ENCODE measurements around the gene DDX24. TPM values are rescaled to one million over a fixed set of nuclear protein-coding genes. Genes with fewer than 3 reads are reported as not detected.

DDX24 gene
- polyA plus RNA-seq, 1 donor (not counting 4 experiments of a cell fraction or from before 2014, with no cell fraction given), result 171 TPM

DNA sequence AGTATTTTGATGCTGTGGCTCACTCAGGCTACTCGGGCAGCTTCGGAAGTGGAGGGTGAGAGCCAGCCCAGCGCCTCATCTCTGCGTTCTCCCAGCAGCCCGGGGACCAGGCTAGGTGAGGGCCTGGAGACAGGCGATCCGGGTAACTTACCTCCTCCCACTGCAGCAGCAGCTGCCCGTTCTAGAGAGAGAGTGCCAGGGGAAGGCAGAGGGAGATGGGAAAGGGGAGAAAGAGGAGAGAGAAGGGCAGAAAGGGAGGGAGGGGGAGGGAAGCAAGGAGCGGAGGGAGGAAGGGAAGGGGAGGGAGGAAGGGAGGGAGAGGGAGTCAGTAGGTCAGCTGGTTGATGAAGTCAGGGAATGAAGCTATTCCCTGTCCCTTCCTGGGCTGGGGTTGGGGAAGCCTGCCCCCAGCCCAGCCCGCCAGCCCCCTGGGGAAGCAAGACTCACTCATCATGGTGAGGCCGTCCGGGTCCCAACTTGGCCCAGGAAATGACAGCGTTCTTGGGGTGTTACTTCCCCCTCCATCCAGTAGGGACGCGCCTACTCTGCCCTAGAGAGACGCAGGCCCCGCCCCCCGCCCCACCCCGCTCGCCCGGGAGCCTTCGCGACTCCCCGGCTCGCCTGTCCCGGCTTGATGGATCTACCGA lies 48.2 kb upstream of the DDX24 start, which contains the start of gene IFI27L2:
TSS of gene IFI27L2 (minus strand) at position 494 of the 647 bp plus-strand sequence. CDS start at position 454, 40 bp downstream.
- peaks cover 0 to 12% of the 10 kb centered on the region in 2 experiments for H3K36me3 ChIP-seq (ENCODE audit: control insufficient read depth in 2 of 2, extremely low read depth in 1 of 2, insufficient read depth in 2 of 2, low read length in 2 of 2)
- H3K4me1 ChIP-seq (ENCODE audit: control insufficient read depth, extremely low read depth, insufficient read depth, low read length), result peaks cover 16% of the 10 kb centered on the region
- DNase-seq (ENCODE audit: low read depth, low spot score) (no peak), FAIRE-seq (peak; percentile 36)
- H3K79me2 ChIP-seq (ENCODE audit: control insufficient read depth, insufficient read depth, low read length), result no peaks in the 10 kb centered on the region
- no peaks in the 10 kb centered on the region for H3K27me3 ChIP-seq (ENCODE audit: control insufficient read depth, extremely low read depth, insufficient read depth, low read length)
- peak within 1 kb of the TSS; percentile 75 for H3K9ac ChIP-seq (ENCODE audit: control insufficient read depth, extremely low read depth, insufficient read depth, low read length)
- H3K4me2 ChIP-seq (ENCODE audit: control insufficient read depth, extremely low read depth, insufficient read depth, low read depth, low read length), result peak within 1 kb of the TSS; percentile 98
- peak within 1 kb of the TSS; percentile 89 for H2AFZ ChIP-seq (ENCODE audit: control insufficient read depth, low read length)
- no peaks in the 10 kb centered on the region for H3K9me1 ChIP-seq (ENCODE audit: control insufficient read depth, extremely low read depth, insufficient read depth, low read length)
- H4K20me1 ChIP-seq (ENCODE audit: control insufficient read depth, extremely low read depth, insufficient read depth, low read length), result no peaks in the 10 kb centered on the region
- H3K4me3 ChIP-seq (ENCODE audit: control insufficient read depth in 2 of 3, extremely low read depth in 1 of 3, insufficient read depth in 2 of 3, low read depth in 1 of 3, low read length in 3 of 3), result peak within 1 kb of the TSS; percentile 74 to 86 (median 85)
- dilution Hi-C loops (cut with MboI; ENCODE audit: extremely low pct_ligation_motif_present, low sequenced_read_pairs), result no loop called here
- peak within 1 kb of the TSS; percentile 22 for H3K27ac ChIP-seq (ENCODE audit: control insufficient read depth, insufficient read depth, low read length)
- no peak for TF ChIP-seq EZH2 (IDR thresholded peaks at IDR 0.05; ENCODE audit: low read length)
- TF ChIP-seq, protein P1, sequence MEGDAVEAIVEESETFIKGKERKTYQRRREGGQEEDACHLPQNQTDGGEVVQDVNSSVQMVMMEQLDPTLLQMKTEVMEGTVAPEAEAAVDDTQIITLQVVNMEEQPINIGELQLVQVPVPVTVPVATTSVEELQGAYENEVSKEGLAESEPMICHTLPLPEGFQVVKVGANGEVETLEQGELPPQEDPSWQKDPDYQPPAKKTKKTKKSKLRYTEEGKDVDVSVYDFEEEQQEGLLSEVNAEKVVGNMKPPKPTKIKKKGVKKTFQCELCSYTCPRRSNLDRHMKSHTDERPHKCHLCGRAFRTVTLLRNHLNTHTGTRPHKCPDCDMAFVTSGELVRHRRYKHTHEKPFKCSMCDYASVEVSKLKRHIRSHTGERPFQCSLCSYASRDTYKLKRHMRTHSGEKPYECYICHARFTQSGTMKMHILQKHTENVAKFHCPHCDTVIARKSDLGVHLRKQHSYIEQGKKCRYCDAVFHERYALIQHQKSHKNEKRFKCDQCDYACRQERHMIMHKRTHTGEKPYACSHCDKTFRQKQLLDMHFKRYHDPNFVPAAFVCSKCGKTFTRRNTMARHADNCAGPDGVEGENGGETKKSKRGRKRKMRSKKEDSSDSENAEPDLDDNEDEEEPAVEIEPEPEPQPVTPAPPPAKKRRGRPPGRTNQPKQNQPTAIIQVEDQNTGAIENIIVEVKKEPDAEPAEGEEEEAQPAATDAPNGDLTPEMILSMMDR (optimal IDR thresholded peaks at IDR 0.05 in 1 of 3, IDR thresholded peaks at IDR 0.05 in 1 of 3, conservative IDR thresholded peaks at IDR 0.05 in 1 of 3; ENCODE audit: extremely low read depth in 1 of 3, insufficient read depth in 2 of 3, low read length in 3 of 3), result no peak
- H3K9me3 ChIP-seq (ENCODE audit: control insufficient read depth, low read depth, low read length), result no peaks in the 10 kb centered on the region

DNA sequence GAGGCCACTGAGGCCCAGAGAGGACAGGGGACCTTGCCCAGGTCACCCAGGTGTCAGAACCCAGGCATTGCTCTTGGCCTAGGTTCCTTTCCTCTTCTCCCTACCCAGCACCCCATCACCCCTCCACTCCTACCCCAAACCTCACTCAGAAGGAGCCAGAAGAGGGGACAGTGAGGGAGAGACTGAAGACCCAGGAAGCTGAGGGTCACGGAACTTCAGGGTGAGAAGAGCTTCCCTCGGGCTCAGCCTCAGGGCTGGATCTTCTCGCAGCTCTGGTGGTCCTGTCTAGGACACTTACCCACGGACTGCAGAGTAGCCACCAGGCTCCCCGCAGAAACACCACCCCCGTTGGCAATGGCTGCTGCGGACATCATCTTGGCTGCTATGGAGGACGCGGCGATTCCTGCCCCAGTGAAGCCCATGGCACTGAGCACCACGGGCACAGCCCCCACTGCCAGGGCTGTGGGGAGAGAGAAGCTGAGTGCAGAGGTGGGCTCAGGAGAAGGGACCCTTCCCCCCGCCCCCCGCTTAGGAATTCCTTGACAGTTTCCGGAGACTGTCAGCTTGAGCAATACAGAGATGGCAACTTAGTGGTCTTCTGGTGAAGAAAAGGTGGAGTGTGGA lies 47.3 kb upstream of the DDX24 start:
- dilution Hi-C loops (cut with MboI; ENCODE audit: extremely low pct_ligation_motif_present, low sequenced_read_pairs), result no loop called here
- peak overlapping the region; percentile 75 for H3K9ac ChIP-seq (ENCODE audit: control insufficient read depth, extremely low read depth, insufficient read depth, low read length)
- no peaks in the 10 kb centered on the region for H3K9me3 ChIP-seq (ENCODE audit: control insufficient read depth, low read depth, low read length)
- H3K9me1 ChIP-seq (ENCODE audit: control insufficient read depth, extremely low read depth, insufficient read depth, low read length), result no peaks in the 10 kb centered on the region
- no peak overlapping the region for H2AFZ ChIP-seq (ENCODE audit: control insufficient read depth, low read length)
- peak overlapping the region in 2 of 3 experiments; percentile 74 to 85 for H3K4me3 ChIP-seq (ENCODE audit: control insufficient read depth in 2 of 3, extremely low read depth in 1 of 3, insufficient read depth in 2 of 3, low read depth in 1 of 3, low read length in 3 of 3)
- H4K20me1 ChIP-seq (ENCODE audit: control insufficient read depth, extremely low read depth, insufficient read depth, low read length), result no peaks in the 10 kb centered on the region
- H3K4me2 ChIP-seq (ENCODE audit: control insufficient read depth, extremely low read depth, insufficient read depth, low read depth, low read length), result peak overlapping the region; percentile 98
- TF ChIP-seq, protein P1 (optimal IDR thresholded peaks at IDR 0.05 in 1 of 3, IDR thresholded peaks at IDR 0.05 in 1 of 3, conservative IDR thresholded peaks at IDR 0.05 in 1 of 3; ENCODE audit: extremely low read depth in 1 of 3, insufficient read depth in 2 of 3, low read length in 3 of 3), result no peak
- no peak for TF ChIP-seq EZH2 (IDR thresholded peaks at IDR 0.05; ENCODE audit: low read length)
- H3K27me3 ChIP-seq (ENCODE audit: control insufficient read depth, extremely low read depth, insufficient read depth, low read length), result no peaks in the 10 kb centered on the region
- DNase-seq (ENCODE audit: low read depth, low spot score) (no peak), FAIRE-seq (no peak)
- H3K79me2 ChIP-seq (ENCODE audit: control insufficient read depth, insufficient read depth, low read length), result no peaks in the 10 kb centered on the region
- no peak overlapping the region for H3K27ac ChIP-seq (ENCODE audit: control insufficient read depth, insufficient read depth, low read length)
- peaks cover 0 to 12% of the 10 kb centered on the region in 2 experiments for H3K36me3 ChIP-seq (ENCODE audit: control insufficient read depth in 2 of 2, extremely low read depth in 1 of 2, insufficient read depth in 2 of 2, low read length in 2 of 2)
- peaks cover 16% of the 10 kb centered on the region for H3K4me1 ChIP-seq (ENCODE audit: control insufficient read depth, extremely low read depth, insufficient read depth, low read length)

All from keratinocyte (primary cell).